HG03442 (cell line): ENCODE results near the gene HK1.
"Not testable (repeated sequence)": the region's sequence is repeated elsewhere in the genome, so short reads cannot be mapped to it uniquely, and the experiment has no call there.

Experiments
- ATAC-seq: cut with Tn5 transposase; IDR thresholded peaks from one replicate; pipeline ENCODE4 v1.9.1; 2021; ENCODE audit warnings: mild to moderate bottlenecking, moderate library complexity; ENCODE audit not compliant: unreplicated experiment

HK1 gene

DNA sequence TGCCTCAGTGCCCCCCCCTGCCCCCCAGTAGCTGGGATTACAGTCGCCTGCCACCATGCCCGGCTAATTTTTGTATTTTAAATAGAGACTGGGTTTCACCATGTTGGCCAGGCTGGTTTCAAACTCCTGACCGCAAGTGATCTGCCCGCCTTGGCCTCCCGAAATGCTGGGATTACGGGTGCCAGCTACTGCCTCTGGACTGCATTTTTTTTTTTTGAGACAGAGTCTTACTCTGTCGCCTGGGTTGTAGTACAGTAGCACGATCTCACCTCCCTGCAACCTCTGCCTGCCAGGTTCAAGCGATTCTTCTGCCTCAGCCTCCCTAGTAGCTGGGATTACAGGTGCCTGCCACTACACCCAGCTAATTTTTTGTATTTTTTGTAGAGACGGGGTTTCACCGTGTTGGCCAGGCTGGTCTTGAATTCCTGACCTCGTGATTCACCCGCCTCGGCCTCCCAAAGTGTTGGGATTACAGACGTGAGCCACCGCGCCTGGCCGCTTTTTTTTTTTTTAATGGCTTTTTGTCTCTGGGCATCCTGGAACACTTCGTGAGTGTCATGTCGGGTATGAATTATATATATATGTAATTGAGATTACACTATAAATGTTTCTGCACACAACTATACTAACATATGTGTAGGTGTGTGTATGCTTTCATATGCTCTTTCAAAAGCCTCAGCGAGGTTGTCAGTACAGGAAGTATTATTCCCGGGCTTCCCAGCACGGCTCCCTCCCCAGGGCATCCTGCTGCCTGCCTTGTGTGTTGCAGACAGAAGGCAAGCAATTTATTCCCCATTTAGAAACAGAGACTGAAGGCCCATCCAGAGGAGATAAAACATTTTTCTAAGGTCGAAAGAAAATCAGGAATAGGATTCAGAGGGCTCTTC is 47.6 kb downstream of the HK1 start:
- ATAC-seq = not testable (repeated sequence)

- no peak for ATAC-seq
Observed at GRCh38 chr10:69326692-69327091, 48.4 kb downstream of the HK1 start.

- ATAC-seq = peak; percentile 86
Observed at GRCh38 chr10:69327463-69328379, 49.4 kb downstream of the HK1 start.

- ATAC-seq = peak; percentile 26
Observed at GRCh38 chr10:69328380-69328735, 50.1 kb downstream of the HK1 start.

DNA sequence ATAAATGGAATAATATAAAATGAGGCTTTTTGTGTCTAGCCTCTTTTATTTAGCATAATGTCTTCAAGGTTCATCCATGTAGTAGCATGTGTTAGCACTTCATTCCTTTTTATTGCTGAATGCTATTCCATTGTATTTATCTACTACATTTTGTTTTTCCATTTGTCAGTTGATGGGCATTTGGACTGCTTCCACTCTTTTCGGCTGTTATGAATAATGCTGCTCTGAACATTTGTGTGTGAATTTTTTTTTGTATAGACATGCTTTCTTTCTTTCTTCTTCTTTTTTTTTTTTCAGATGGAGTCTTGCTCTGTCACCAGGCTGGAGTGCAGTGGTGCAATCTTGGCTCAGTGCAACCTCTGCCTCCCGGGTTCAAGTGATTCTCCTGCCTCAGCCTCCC is 50.6 kb downstream of the HK1 start:
- not testable (repeated sequence) for ATAC-seq

- ATAC-seq = no peak
Observed at GRCh38 chr10:69329721-69330178, 51.5 kb downstream of the HK1 start.

DNA sequence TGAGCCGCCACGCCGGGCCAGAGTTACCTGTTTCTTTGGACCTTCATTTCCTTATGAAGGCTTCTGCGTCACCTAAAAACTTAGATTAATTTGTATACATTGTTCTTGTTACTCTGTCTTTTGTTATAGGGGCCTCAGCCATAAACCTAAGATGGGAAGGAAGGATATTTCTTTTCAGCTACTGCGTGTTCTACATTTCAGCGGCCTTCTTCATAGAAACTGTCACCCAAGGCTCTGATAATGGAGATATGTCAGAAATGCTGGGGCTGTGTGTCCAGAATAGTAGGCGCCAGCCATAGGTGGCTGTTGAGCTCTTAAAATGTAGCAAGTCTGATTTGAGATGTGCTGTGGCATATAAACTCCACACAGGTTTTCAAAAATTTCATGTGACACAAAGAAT is 52.9 kb downstream of the HK1 start:
- ATAC-seq = no peak

DNA sequence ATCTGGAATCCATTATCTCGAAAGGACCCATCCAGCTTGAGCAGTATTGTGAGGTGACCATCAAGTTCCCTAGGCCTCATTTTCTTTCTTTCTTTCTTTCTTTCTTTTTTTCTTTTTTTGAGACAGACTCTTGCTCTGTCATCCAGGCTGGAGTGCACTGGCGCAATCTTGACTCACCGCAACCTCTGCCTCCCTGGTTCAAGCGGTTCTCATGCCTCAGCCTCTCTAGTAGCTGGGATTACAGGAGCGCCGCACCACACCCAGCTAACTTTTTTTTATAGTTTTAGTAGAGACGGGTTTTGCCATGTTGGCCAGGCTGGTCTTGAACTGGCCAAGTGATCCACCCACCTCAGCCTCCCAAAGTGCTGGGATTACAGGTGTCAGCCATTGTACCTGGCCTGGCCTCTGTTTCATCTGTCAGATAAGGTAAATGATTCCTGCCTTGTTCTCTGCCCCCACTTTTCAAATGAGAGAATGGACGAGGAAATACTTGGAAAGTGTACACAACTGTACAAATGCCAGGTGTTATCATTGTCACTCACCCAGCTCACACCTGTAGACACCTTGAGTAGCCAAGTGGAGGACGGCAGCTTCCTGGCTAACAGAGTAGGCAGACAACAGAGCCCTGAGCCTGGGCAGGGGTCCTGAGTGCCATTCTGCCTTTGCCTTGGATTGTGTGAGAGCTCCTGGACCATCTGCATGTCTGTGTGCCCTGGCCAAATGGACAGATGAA is 54.1 kb downstream of the HK1 start:
- ATAC-seq = no peak

GRCh38 chr10:69333205-69333604 is 54.9 kb downstream of the HK1 start:
- ATAC-seq = no peak

- ATAC-seq = not testable (repeated sequence)
Observed at GRCh38 chr10:69333865-69334301, 55.6 kb downstream of the HK1 start.

- ATAC-seq = no peak
Observed at GRCh38 chr10:69334302-69335062, 56.2 kb downstream of the HK1 start.

- ATAC-seq = no peak
Observed at GRCh38 chr10:69335063-69335587, 56.8 kb downstream of the HK1 start.

GRCh38 chr10:69335613-69336012 is 57.3 kb downstream of the HK1 start:
- no peak for ATAC-seq

DNA sequence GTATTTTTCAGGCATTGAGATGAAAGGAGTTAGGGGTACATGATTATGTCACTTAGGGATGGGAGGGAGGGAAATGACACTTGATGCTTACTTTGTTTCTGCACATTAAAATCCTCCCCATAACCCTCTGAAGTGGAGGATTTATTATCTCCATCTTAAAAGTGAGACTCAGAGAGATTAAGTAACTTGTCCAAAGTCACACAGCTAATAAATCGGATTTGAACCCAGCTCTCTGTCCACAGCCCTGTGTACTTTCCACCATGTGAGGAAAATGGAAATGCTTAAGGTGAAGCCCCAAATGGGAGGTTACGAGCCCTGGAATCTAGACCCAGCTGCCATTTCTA is 58.6 kb downstream of the HK1 start:
- ATAC-seq = no peak

DNA sequence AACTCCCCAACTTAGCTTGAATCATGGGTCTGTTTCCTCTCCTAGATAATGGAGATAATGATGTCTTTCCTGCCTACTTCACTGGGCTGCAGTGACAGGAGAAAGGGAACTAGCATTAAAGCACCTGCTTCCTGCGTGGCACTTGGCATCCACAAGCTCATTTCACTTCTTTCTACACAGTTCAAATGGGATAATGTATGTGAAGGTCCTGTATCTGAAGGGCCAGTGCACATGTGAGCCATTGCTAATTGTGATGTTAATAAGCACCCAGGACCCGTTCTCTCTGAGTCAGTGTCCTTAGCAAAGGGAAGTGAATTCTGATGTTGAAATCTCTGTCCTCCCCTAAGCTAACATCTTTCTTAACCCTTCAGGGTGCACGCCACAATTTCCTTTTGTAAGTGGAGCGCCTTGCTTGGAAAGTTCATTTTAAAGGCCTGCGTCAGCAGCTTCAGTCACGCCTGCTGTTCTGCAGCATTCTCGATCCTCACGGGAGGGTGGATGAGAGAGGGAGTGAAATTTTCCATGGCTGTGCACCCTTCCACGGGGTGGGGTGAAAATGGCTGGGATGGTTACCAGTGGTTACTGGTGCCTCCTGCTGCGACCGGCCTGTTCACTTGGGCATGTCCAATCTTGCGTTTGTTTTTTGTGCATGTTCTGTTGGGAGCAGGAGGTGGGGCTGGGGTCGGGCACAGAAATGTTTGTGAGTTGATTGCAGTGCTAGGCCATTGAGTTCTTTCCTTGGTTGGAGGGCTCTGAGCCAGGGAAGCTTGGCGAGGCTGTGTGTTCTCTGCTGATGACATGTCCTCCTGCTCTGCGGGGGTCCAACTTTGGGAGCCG is 59.2 kb downstream of the HK1 start:
- ATAC-seq = no peak

- no peak for ATAC-seq
Observed at GRCh38 chr10:69338133-69338456, 59.8 kb downstream of the HK1 start.

GRCh38 chr10:69338547-69339450 is 60.5 kb downstream of the HK1 start:
- ATAC-seq = no peak

GRCh38 chr10:69340695-69341094 is 62.4 kb downstream of the HK1 start:
- ATAC-seq = no peak
